ENCODE measurements around the gene TEX13C. TPM values are rescaled to one million over a fixed set of nuclear protein-coding genes. Genes with fewer than 3 reads are reported as not detected.

TEX13C gene
- total RNA-seq: not detected in 2 replicates

DNA sequence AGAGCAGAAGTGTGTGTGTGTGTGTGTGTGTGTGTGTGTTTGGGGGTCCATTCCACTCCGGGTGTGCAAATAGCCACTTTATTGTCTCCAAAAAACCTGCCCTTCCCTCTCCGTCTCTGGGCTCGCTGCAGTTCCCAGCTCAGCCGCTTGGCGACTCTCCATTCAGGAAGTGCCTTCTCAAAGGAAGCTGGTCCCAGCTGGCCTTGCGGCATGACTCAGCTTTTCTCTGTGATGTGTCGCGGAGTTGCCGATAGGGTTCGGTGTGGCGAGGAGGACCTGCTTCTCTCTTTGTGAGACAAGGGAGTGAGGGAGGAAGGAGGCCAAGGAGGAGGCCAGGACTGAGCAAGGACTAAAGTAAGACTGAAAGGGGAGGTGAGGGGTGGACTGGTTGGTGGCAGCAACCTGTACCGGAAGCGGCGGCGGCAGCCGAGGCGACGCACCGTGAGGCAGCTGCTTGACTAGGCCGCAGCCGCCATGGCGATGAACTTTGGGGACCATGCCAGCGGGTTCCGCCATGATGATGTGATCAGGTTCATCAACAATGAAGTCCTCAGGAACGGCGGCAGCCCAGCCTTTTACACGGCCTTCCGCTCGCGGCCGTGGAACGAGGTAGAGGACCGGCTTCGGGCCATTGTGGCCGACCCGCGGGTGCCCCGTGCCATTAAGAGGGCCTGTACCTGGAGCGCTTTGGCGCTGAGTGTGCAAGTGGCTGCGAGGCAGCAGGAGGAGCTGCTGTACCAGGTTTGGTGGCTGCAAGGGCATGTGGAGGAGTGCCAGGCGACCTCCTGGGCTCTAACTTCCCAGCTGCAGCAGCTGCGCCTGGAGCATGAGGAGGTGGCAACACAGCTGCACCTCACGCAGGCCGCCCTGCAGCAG lies at the start of gene TEX13C:
TSS of gene TEX13C (plus strand) at position 226 of the 876 bp plus-strand sequence. CDS start at position 475, 249 bp downstream.

